Bronchial epithelial cell (primary cell): ENCODE data around the gene GNG7. TPM values are rescaled to one million over a fixed set of nuclear protein-coding genes. Genes with fewer than 3 reads are reported as not detected.
"Not testable (repeated sequence)": the region's sequence is repeated elsewhere in the genome, so short reads cannot be mapped to it uniquely, and the experiment has no call there.

Source experiments
- DNase-seq: peaks from one replicate; pipeline ENCODE4 v3.0.0-alpha.2; 2010; ENCODE audit warnings: low read depth
- FAIRE-seq: peaks from 2 replicates; lab custom pipeline; 2011; peaks lifted over from hg19 to GRCh38; lab: Jason Lieb, UNC
- H3K27me3 ChIP-seq: 2 replicates; pipeline ENCODE4 v1.5.1; 2011; ENCODE audit warnings: low read length; ENCODE audit not compliant: control insufficient read depth, insufficient read depth
- H3K36me3 ChIP-seq: 2 replicates; pipeline ENCODE4 v1.5.1; 2011; ENCODE audit warnings: low read length; ENCODE audit not compliant: control insufficient read depth, insufficient read depth
- H3K4me3 ChIP-seq: 2 replicates; pipeline ENCODE4 v1.5.1; 2011; ENCODE audit warnings: mild to moderate bottlenecking, low read depth, low read length, control low read depth
- CTCF ChIP-seq: IDR thresholded peaks from 2 replicates; pipeline ENCODE4 v1.5.1; 2011; ENCODE audit warnings: mild to moderate bottlenecking, moderate library complexity, low read length, control low read depth, inconsistent platforms; ENCODE audit not compliant: insufficient read depth, severe bottlenecking
- total RNA-seq: library from RNA; depleted of rRNA; stranded (reverse); fragments of >200 nt; gene quantifications from 2 replicates; pipeline ENCODE4 v1.2.1, GENCODE V29; 2014

Gene GNG7
- total RNA-seq, 1 donor from 2014 or later, result under 0.01 TPM

GRCh38 chr19:2679439-2679838 lies 23.1 kb downstream of the GNG7 start:
- FAIRE-seq, result no peak
- TF ChIP-seq CTCF, result no peak
- Histone ChIP-seq H3K27me3 (no peaks in the 10 kb centered on the region), H3K36me3 (no peaks in the 10 kb centered on the region), H3K4me3 (no peak overlapping the region)
- DNase-seq, result no peak

GRCh38 chr19:2678948-2679347 lies 23.5 kb downstream of the GNG7 start:
- not testable (repeated sequence) for FAIRE-seq, H3K36me3 ChIP-seq, H3K4me3 ChIP-seq, DNase-seq, H3K27me3 ChIP-seq

GRCh38 chr19:2678044-2678671 lies 24.3 kb downstream of the GNG7 start:
- FAIRE-seq, result no peak
- DNase-seq, result no peak
- Histone ChIP-seq H3K27me3 (no peaks in the 10 kb centered on the region), H3K4me3 (no peak overlapping the region), H3K36me3 (no peaks in the 10 kb centered on the region)
- no peak for TF ChIP-seq CTCF

GRCh38 chr19:2676823-2677222 lies 25.7 kb downstream of the GNG7 start:
- no peak for TF ChIP-seq CTCF
- Histone ChIP-seq H3K27me3 (no peaks in the 10 kb centered on the region), H3K36me3 (no peaks in the 10 kb centered on the region), H3K4me3 (no peak overlapping the region)
- FAIRE-seq, result no peak
- no peak for DNase-seq

- Histone ChIP-seq H3K27me3 (no peaks in the 10 kb centered on the region), H3K36me3 (no peaks in the 10 kb centered on the region), H3K4me3 (no peak overlapping the region)
- FAIRE-seq (no peak), DNase-seq (no peak)
- no peak for TF ChIP-seq CTCF
Measured at GRCh38 chr19:2675892-2676291, 26.6 kb downstream of the GNG7 start.

GRCh38 chr19:2670217-2670616 lies 32.3 kb downstream of the GNG7 start:
- H3K36me3 ChIP-seq, result no peaks in the 10 kb centered on the region
- no peak for FAIRE-seq
- DNase-seq, result no peak
- TF ChIP-seq CTCF, result no peak
- no peak overlapping the region for H3K4me3 ChIP-seq
- H3K27me3 ChIP-seq, result no peaks in the 10 kb centered on the region
